Spleen (tissue), 7 donors: ENCODE measurements around the gene MRI1.

Experiments
- CTCF ChIP-seq, 11 experiments: fragments of 200-600 bp in 7 of 11; fragments of 450-650 bp in 4 of 11; sonication (generic) in 4 of 11; IDR thresholded peaks in 8 of 11; conservative IDR thresholded peaks in 3 of 11; 1 replicate in 7 of 11; 2 replicates in 4 of 11; pipeline versions ENCODE4 v1.4.0 to v1.8.0; 2016 to 2021; ENCODE audit warnings: antibody characterized with exemption in 11 of 11, inconsistent platforms in 4 of 11, mild to moderate bottlenecking in 1 of 11
- POLR2A ChIP-seq, 3 donors: fragments of 450-650 bp; IDR thresholded peaks; one replicate each; pipeline ENCODE4 v1.5.1; 2017; ENCODE audit warnings: antibody characterized with exemption in 3 of 3, mild to moderate bottlenecking in 1 of 3
- POLR2AphosphoS5 ChIP-seq, 3 donors: sonication (generic); formaldehyde crosslinking; IDR thresholded peaks; one replicate each; pipeline ENCODE4 v1.5.1; 2017; ENCODE audit warnings: antibody characterized with exemption in 3 of 3
- donor health status: DM: no; HTN: no; CAD: no; lungs with moderate emphysema.
- donor health status: DM: no; HTN: no; CAD: no.
- donor health status: DM: no; HTN: no; CAD: no.

GRCh38 chr19:13744174-13744573 lies 20.1 kb upstream of the MRI1 start:
- TF ChIP-seq CTCF (IDR thresholded peaks at IDR 0.05 in 8 of 11, conservative IDR thresholded peaks at IDR 0.05 in 3 of 11) (no peak), POLR2A (IDR thresholded peaks at IDR 0.05) (no peak), POLR2AphosphoS5 (IDR thresholded peaks at IDR 0.05) (no peak)
